HG03457 (cell line): ENCODE data around the gene ST3GAL3.

ENCODE experiments used
- ATAC-seq: cut with Tn5 transposase; IDR thresholded peaks from one replicate; pipeline ENCODE4 v1.9.1; 2021; ENCODE audit warnings: moderate number of reproducible peaks; ENCODE audit not compliant: unreplicated experiment

Gene ST3GAL3

GRCh38 chr1:43847290-43847689 is 140.0 kb downstream of the ST3GAL3 start:
- no peak for ATAC-seq

GRCh38 chr1:43847882-43848281 is 140.5 kb downstream of the ST3GAL3 start:
- no peak for ATAC-seq

GRCh38 chr1:43849670-43850069 is 142.3 kb downstream of the ST3GAL3 start:
- ATAC-seq, result no peak

GRCh38 chr1:43850591-43851233 is 143.4 kb downstream of the ST3GAL3 start:
- no peak for ATAC-seq

- no peak for ATAC-seq
These were observed 144.4 kb downstream of the ST3GAL3 start for GRCh38 chr1:43851561-43852338.

GRCh38 chr1:43853161-43853921 is 146.0 kb downstream of the ST3GAL3 start:
- no peak for ATAC-seq

GRCh38 chr1:43854473-43854872 is 147.1 kb downstream of the ST3GAL3 start:
- ATAC-seq, result no peak

- ATAC-seq, result no peak
These were observed 148.9 kb downstream of the ST3GAL3 start for GRCh38 chr1:43856188-43856587.

- ATAC-seq, result no peak
These were observed 149.8 kb downstream of the ST3GAL3 start for GRCh38 chr1:43857163-43857562.

- no peak for ATAC-seq
These were observed 151.0 kb downstream of the ST3GAL3 start for GRCh38 chr1:43858324-43858723.

- no peak for ATAC-seq
These were observed 154.0 kb downstream of the ST3GAL3 start for GRCh38 chr1:43861337-43861736.

- ATAC-seq, result no peak
These were observed 154.8 kb downstream of the ST3GAL3 start for GRCh38 chr1:43861988-43862735.

- ATAC-seq, result no peak
These were observed 157.0 kb downstream of the ST3GAL3 start for GRCh38 chr1:43864111-43865045.

- no peak for ATAC-seq
These were observed 158.9 kb downstream of the ST3GAL3 start for GRCh38 chr1:43866201-43866600.

GRCh38 chr1:43867976-43868740 is 160.8 kb downstream of the ST3GAL3 start:
- ATAC-seq, result no peak

GRCh38 chr1:43868741-43869067 is 161.4 kb downstream of the ST3GAL3 start:
- ATAC-seq, result no peak

GRCh38 chr1:43870306-43870705 is 163.0 kb downstream of the ST3GAL3 start:
- ATAC-seq, result no peak

- ATAC-seq, result no peak
These were observed 164.0 kb downstream of the ST3GAL3 start for GRCh38 chr1:43871181-43871910.

GRCh38 chr1:43872280-43872679 is 164.9 kb downstream of the ST3GAL3 start:
- no peak for ATAC-seq
